Spinal cord (tissue), 10 donors: ENCODE data around the gene DACT2. TPM values are rescaled to one million over a fixed set of nuclear protein-coding genes. Genes with fewer than 3 reads are reported as not detected.
A peak's percentile ranks its signal among the peaks of the same experiment; 100 is the strongest.
"Not testable (repeated sequence)": the region's sequence is repeated elsewhere in the genome, so short reads cannot be mapped to it uniquely, and the experiment has no call there.

Experiments
- DNase-seq, 6 donors: peaks; one replicate each; pipeline versions ENCODE4 v3.0.0 to v3.0.0-alpha.2; 2013 to 2015; ENCODE audit warnings: low spot score in 6 of 6, low read depth in 4 of 6
- H3K27ac ChIP-seq: one replicate; pipeline ENCODE4 v1.5.1; 2013; ENCODE audit warnings: low read depth, low read length, control low read depth
- H3K27me3 ChIP-seq: one replicate; pipeline ENCODE4 v1.6.1; 2013; ENCODE audit warnings: low read length; ENCODE audit not compliant: control insufficient read depth, insufficient read depth
- H3K36me3 ChIP-seq: one replicate; pipeline ENCODE4 v1.6.1; 2013; ENCODE audit warnings: low read length; ENCODE audit not compliant: control insufficient read depth, insufficient read depth
- H3K4me1 ChIP-seq: one replicate; pipeline ENCODE4 v1.6.1; 2013; ENCODE audit warnings: low read length; ENCODE audit not compliant: control insufficient read depth, insufficient read depth
- H3K4me3 ChIP-seq: one replicate; pipeline ENCODE4 v1.5.1; 2013; ENCODE audit warnings: low read depth, low read length, control low read depth
- H3K9me3 ChIP-seq: one replicate; pipeline ENCODE4 v1.6.1; 2013; ENCODE audit warnings: low read length; ENCODE audit not compliant: control insufficient read depth, insufficient read depth
- WGBS: methylation state at CpG from one replicate; pipeline ENCODE4 v1.1.5; 2013; ENCODE audit warnings: missing lambda C conversion rate; ENCODE audit not compliant: insufficient coverage; 5-methylcytosine and 5-hydroxymethylcytosine counted together
- polyA plus RNA-seq, 2 donors: library from polyadenylated mRNA; unstranded; fragments of 120-200 nt; gene quantifications; one replicate each; pipeline ENCODE4 v1.2.1, GENCODE V29; 2013; ENCODE audit not compliant: insufficient read length in 2 of 2
- total RNA-seq, 2 donors: library from RNA; depleted of rRNA in 1 of 2; stranded (reverse); fragments of 120-200 nt in 1 of 2; fragments of >200 nt in 1 of 2; gene quantifications; one replicate each; pipeline versions ENCODE4 v1.2.3 to v1.2.4, GENCODE V29; 2013 to 2014
- donor health status: healthy.

DACT2 gene
- total and polyA plus RNA-seq, 4 donors, result 3.5 to 11.7 (median 8.2) TPM

GRCh38 chr6:168273441-168274036 lies 46.0 kb downstream of the DACT2 start:
- no peak for DNase-seq
- Histone ChIP-seq H3K27ac (no peak overlapping the region), H3K4me1 (no peaks in the 10 kb centered on the region), H3K36me3 (no peaks in the 10 kb centered on the region), H3K27me3 (peaks cover 16% of the 10 kb centered on the region), H3K9me3 (no peaks in the 10 kb centered on the region), H3K4me3 (no peak overlapping the region)
- WGBS, result 78% methylated on average over 13 of the region's 17 CpGs

- Histone ChIP-seq H3K27me3 (peaks cover 16% of the 10 kb centered on the region), H3K4me1 (no peaks in the 10 kb centered on the region), H3K36me3 (no peaks in the 10 kb centered on the region), H3K9me3 (no peaks in the 10 kb centered on the region), H3K27ac (no peak overlapping the region), H3K4me3 (no peak overlapping the region)
- WGBS, result 33% methylated on average over 9 of the region's 17 CpGs
- DNase-seq, result peak in 2 of 6 donors; percentile 49 to 69
These were observed 46.9 kb downstream of the DACT2 start for GRCh38 chr6:168272415-168273325.

GRCh38 chr6:168270274-168271172 lies 49.1 kb downstream of the DACT2 start:
- Histone ChIP-seq H3K36me3 (no peaks in the 10 kb centered on the region), H3K4me3 (no peak overlapping the region), H3K27ac (no peak overlapping the region), H3K4me1 (no peaks in the 10 kb centered on the region), H3K9me3 (no peaks in the 10 kb centered on the region), H3K27me3 (peaks cover 13% of the 10 kb centered on the region)
- no peak for DNase-seq
- 82% methylated on average over 13 of the region's 19 CpGs for WGBS

GRCh38 chr6:168269455-168270243 lies 49.9 kb downstream of the DACT2 start:
- Histone ChIP-seq H3K4me3 (no peak overlapping the region), H3K4me1 (no peaks in the 10 kb centered on the region), H3K36me3 (no peaks in the 10 kb centered on the region), H3K27me3 (peaks cover 13% of the 10 kb centered on the region), H3K27ac (no peak overlapping the region), H3K9me3 (no peaks in the 10 kb centered on the region)
- no peak for DNase-seq
- WGBS, result 89% methylated on average over 12 of the region's 16 CpGs

GRCh38 chr6:168268755-168269154 lies 50.8 kb downstream of the DACT2 start:
- H3K27ac ChIP-seq, result no peak overlapping the region
- no peaks in the 10 kb centered on the region for H3K36me3 ChIP-seq
- peaks cover 9% of the 10 kb centered on the region for H3K27me3 ChIP-seq
- DNase-seq, result no peak
- H3K4me1 ChIP-seq, result no peaks in the 10 kb centered on the region
- H3K4me3 ChIP-seq, result no peak overlapping the region
- no CpG with 5 or more reads among the region's 1 CpG for WGBS
- H3K9me3 ChIP-seq, result no peaks in the 10 kb centered on the region

GRCh38 chr6:168267779-168268178 lies 51.8 kb downstream of the DACT2 start:
- not testable (repeated sequence) for H3K27me3 ChIP-seq
- WGBS, result no CpG with 5 or more reads among the region's 3 CpGs

GRCh38 chr6:168265827-168266815 lies 53.5 kb downstream of the DACT2 start:
- no peak overlapping the region for H3K4me3 ChIP-seq
- 82% methylated on average over 11 of the region's 15 CpGs for WGBS
- H3K27me3 ChIP-seq, result no peaks in the 10 kb centered on the region
- no peaks in the 10 kb centered on the region for H3K9me3 ChIP-seq
- no peaks in the 10 kb centered on the region for H3K36me3 ChIP-seq
- no peaks in the 10 kb centered on the region for H3K4me1 ChIP-seq
- DNase-seq, result no peak
- no peak overlapping the region for H3K27ac ChIP-seq

More at GRCh38 chr6:168267779-168268178, 51.8 kb downstream of the DACT2 start:
- H3K4me1 ChIP-seq, H3K36me3 ChIP-seq, DNase-seq, H3K27ac ChIP-seq, H3K9me3 ChIP-seq, H3K4me3 ChIP-seq: not testable (repeated sequence)

GRCh38 chr6:168265394-168265793 lies 54.2 kb downstream of the DACT2 start:
- Histone ChIP-seq H3K4me3 (no peak overlapping the region), H3K4me1 (no peaks in the 10 kb centered on the region), H3K27ac (no peak overlapping the region), H3K9me3 (no peaks in the 10 kb centered on the region), H3K27me3 (no peaks in the 10 kb centered on the region), H3K36me3 (no peaks in the 10 kb centered on the region)
- DNase-seq, result no peak
- 93% methylated on average over 6 of the region's 15 CpGs for WGBS
